ENCODE results near the gene BPIFB6.

DNA sequence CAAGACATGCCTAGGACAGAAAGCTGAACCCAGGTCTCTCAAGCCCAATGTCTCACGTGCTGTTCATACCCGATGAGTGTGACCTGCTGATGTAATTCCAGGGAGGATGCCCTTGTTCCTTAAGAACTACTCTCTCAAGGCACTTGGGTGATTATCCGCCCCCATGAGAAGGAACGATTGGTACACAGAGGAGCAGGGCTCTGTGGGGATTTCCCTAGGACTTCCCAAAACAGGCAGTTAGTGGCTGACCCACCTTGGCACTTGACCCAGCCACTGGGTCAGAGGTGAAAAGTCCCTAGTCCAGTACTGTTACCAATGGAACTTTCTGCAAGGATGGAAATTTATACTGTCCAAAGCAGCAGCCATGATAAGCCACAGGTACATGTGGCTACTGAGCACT lies 9.2 kb upstream of the BPIFB6 start:
- TF ChIP-seq POLR2AphosphoS5 (IDR thresholded peaks at IDR 0.05; ENCODE audit: low read depth, low read length), result no peak
- TF ChIP-seq CTCF (IDR thresholded peaks at IDR 0.05), result no peak

Data from Panc1 (cell line).